Measurements from ENCODE around the gene PPP5C.

Gene PPP5C

GRCh38 chr19:46353730-46354528, 7.0 kb downstream of the PPP5C start:
- H3K27me3 ChIP-seq (ENCODE audit: control insufficient read depth, insufficient read depth, low read length), result no peaks in the 10 kb centered on the region
- peaks cover 3% of the 10 kb centered on the region for H3K4me1 ChIP-seq (ENCODE audit: control insufficient read depth, low read depth, low read length)
- H3K9ac ChIP-seq (ENCODE audit: low read length), result no peak overlapping the region
- H3K36me3 ChIP-seq (ENCODE audit: control insufficient read depth, low read depth, low read length), result peaks cover 39% of the 10 kb centered on the region
- H3K27ac ChIP-seq (ENCODE audit: low read length), result no peak overlapping the region
- no peaks in the 10 kb centered on the region for H3K9me3 ChIP-seq (ENCODE audit: control insufficient read depth, low read depth, low read length)
- no peak overlapping the region for H3K4me3 ChIP-seq (ENCODE audit: low read length)

DNA sequence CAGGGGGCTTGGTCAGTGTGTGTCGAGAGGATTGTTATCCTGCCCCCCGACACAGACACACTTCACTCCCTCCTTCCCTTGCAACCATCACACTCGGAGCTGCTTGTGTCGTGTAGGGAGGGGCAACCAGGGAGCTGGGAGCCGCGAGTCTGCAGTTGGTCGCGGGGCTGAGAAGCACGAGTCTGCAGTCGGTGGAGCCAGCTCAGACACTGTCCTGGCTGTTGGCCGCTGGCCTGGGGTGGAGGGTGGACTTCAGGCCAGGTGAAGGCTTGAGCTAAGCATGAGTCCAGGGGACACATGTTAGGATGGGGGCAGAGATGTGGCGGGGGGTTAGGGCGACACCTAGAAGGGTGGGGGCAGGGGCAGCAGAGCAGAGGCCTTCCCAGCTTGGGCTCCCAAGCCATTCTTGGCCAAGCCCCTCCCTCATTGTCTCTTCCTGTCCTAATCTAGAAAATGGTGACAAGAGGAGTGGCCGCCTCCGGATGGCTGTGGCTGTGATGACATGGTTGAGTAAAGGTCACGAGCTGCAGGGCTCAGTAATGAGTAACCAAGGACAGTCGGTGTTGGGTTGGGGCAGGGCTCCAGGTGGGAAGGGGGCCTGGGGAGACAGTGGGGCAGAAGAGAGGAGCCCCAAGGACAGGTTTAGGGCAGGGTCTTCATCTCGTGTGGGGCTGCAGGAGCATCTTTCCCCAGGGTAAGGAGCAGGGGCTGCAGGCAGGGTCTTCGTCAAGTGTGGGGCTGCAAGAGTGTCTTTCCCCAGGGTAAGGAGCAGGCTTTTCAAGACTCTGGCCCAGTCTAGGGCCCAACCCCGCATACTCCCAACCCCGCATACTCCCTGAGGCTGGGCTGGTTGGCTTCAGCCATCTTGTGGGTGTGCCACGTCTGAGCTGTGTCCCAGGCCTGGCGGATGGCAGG, 8.6 kb downstream of the PPP5C start:
- Histone ChIP-seq H3K4me3 (ENCODE audit: low read length) (no peak overlapping the region), H3K36me3 (ENCODE audit: control insufficient read depth, low read depth, low read length) (peaks cover 43% of the 10 kb centered on the region), H3K4me1 (ENCODE audit: control insufficient read depth, low read depth, low read length) (peaks cover 3% of the 10 kb centered on the region), H3K9me3 (ENCODE audit: control insufficient read depth, low read depth, low read length) (no peaks in the 10 kb centered on the region), H3K9ac (ENCODE audit: low read length) (no peak overlapping the region), H3K27ac (ENCODE audit: low read length) (no peak overlapping the region), H3K27me3 (ENCODE audit: control insufficient read depth, insufficient read depth, low read length) (no peaks in the 10 kb centered on the region)

GRCh38 chr19:46356149-46357055, 9.5 kb downstream of the PPP5C start:
- H3K4me3 ChIP-seq (ENCODE audit: low read length), result no peak overlapping the region
- H3K4me1 ChIP-seq (ENCODE audit: control insufficient read depth, low read depth, low read length), result no peaks in the 10 kb centered on the region
- no peak overlapping the region for H3K27ac ChIP-seq (ENCODE audit: low read length)
- H3K9me3 ChIP-seq (ENCODE audit: control insufficient read depth, low read depth, low read length), result no peaks in the 10 kb centered on the region
- peaks cover 43% of the 10 kb centered on the region for H3K36me3 ChIP-seq (ENCODE audit: control insufficient read depth, low read depth, low read length)
- H3K9ac ChIP-seq (ENCODE audit: low read length), result no peak overlapping the region
- no peaks in the 10 kb centered on the region for H3K27me3 ChIP-seq (ENCODE audit: control insufficient read depth, insufficient read depth, low read length)

- Histone ChIP-seq H3K36me3 (ENCODE audit: control insufficient read depth, low read depth, low read length) (peaks cover 43% of the 10 kb centered on the region), H3K27ac (ENCODE audit: low read length) (no peak overlapping the region), H3K4me3 (ENCODE audit: low read length) (no peak overlapping the region), H3K27me3 (ENCODE audit: control insufficient read depth, insufficient read depth, low read length) (no peaks in the 10 kb centered on the region), H3K4me1 (ENCODE audit: control insufficient read depth, low read depth, low read length) (no peaks in the 10 kb centered on the region), H3K9me3 (ENCODE audit: control insufficient read depth, low read depth, low read length) (no peaks in the 10 kb centered on the region), H3K9ac (ENCODE audit: low read length) (no peak overlapping the region)
These were observed 11.1 kb downstream of the PPP5C start for GRCh38 chr19:46357846-46358583.

- Histone ChIP-seq H3K4me1 (ENCODE audit: control insufficient read depth, low read depth, low read length) (peaks cover 4% of the 10 kb centered on the region), H3K27me3 (ENCODE audit: control insufficient read depth, insufficient read depth, low read length) (no peaks in the 10 kb centered on the region), H3K36me3 (ENCODE audit: control insufficient read depth, low read depth, low read length) (peaks cover 34% of the 10 kb centered on the region), H3K4me3 (ENCODE audit: low read length) (no peak overlapping the region), H3K9ac (ENCODE audit: low read length) (no peak overlapping the region), H3K27ac (ENCODE audit: low read length) (no peak overlapping the region), H3K9me3 (ENCODE audit: control insufficient read depth, low read depth, low read length) (no peaks in the 10 kb centered on the region)
These were observed 15.0 kb downstream of the PPP5C start for GRCh38 chr19:46361915-46362314.

DNA sequence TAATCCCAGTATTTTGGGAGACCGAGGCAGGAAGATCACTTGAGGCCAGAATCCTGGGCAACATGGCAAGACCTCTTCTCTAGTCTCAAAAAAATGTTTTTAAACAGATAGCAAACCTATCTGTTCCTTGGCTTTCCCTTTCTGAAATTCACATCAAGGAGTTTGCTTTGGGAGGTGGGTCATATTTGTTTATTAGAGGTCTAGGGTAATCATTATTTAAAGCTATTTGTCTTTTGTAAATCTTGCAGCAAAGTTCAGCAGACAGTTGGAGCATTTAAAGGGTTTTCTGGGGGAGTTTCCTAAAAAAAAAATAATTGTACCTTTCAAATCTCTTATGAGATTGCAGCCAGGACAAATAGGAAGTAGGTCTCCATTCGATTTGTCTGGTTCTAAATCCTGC, 17.5 kb downstream of the PPP5C start:
- Histone ChIP-seq H3K36me3 (ENCODE audit: control insufficient read depth, low read depth, low read length) (peaks cover 28% of the 10 kb centered on the region), H3K27ac (ENCODE audit: low read length) (no peak overlapping the region)

GRCh38 chr19:46365561-46365960, 18.7 kb downstream of the PPP5C start:
- Histone ChIP-seq H3K27me3 (ENCODE audit: control insufficient read depth, insufficient read depth, low read length) (no peaks in the 10 kb centered on the region), H3K9me3 (ENCODE audit: control insufficient read depth, low read depth, low read length) (no peaks in the 10 kb centered on the region), H3K27ac (ENCODE audit: low read length) (no peak overlapping the region), H3K4me3 (ENCODE audit: low read length) (no peak overlapping the region), H3K9ac (ENCODE audit: low read length) (no peak overlapping the region), H3K4me1 (ENCODE audit: control insufficient read depth, low read depth, low read length) (peaks cover 4% of the 10 kb centered on the region), H3K36me3 (ENCODE audit: control insufficient read depth, low read depth, low read length) (peaks cover 26% of the 10 kb centered on the region)

More for the DNA sequence above, 17.5 kb downstream of the PPP5C start:
- no peak overlapping the region for H3K9ac ChIP-seq (ENCODE audit: low read length)
- H3K9me3 ChIP-seq (ENCODE audit: control insufficient read depth, low read depth, low read length), result no peaks in the 10 kb centered on the region
- no peak overlapping the region for H3K4me3 ChIP-seq (ENCODE audit: low read length)
- H3K27me3 ChIP-seq (ENCODE audit: control insufficient read depth, insufficient read depth, low read length), result no peaks in the 10 kb centered on the region
- H3K4me1 ChIP-seq (ENCODE audit: control insufficient read depth, low read depth, low read length), result peaks cover 4% of the 10 kb centered on the region

- H3K27me3 ChIP-seq (ENCODE audit: control insufficient read depth, insufficient read depth, low read length), result no peaks in the 10 kb centered on the region
- H3K9me3 ChIP-seq (ENCODE audit: control insufficient read depth, low read depth, low read length), result no peaks in the 10 kb centered on the region
- H3K27ac ChIP-seq (ENCODE audit: low read length), result no peak overlapping the region
- no peak overlapping the region for H3K4me3 ChIP-seq (ENCODE audit: low read length)
- peaks cover 26% of the 10 kb centered on the region for H3K36me3 ChIP-seq (ENCODE audit: control insufficient read depth, low read depth, low read length)
- no peak overlapping the region for H3K9ac ChIP-seq (ENCODE audit: low read length)
- peaks cover 7% of the 10 kb centered on the region for H3K4me1 ChIP-seq (ENCODE audit: control insufficient read depth, low read depth, low read length)
These were observed 19.9 kb downstream of the PPP5C start for GRCh38 chr19:46366620-46367292.

DNA sequence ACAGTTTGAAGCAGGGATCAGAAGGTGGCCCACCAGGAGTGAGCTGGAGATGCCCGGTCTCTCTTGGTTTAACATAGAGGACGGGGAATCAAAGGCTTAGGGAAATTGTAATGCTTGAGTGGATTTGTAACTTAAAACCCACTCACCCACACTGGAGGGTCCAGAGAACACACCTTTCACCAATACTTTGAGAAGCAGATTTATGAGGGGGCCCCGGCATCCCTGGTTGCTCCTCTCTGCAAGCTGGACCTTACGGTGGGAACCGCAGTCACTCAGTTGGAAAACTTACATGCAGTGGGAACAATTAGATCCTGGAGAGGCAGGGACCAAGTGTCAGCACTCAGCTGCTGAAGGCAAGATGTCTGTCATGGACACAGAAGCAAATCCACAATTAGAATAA, 20.5 kb downstream of the PPP5C start:
- Histone ChIP-seq H3K9me3 (ENCODE audit: control insufficient read depth, low read depth, low read length) (no peaks in the 10 kb centered on the region), H3K4me3 (ENCODE audit: low read length) (no peak overlapping the region), H3K36me3 (ENCODE audit: control insufficient read depth, low read depth, low read length) (peaks cover 26% of the 10 kb centered on the region), H3K27me3 (ENCODE audit: control insufficient read depth, insufficient read depth, low read length) (no peaks in the 10 kb centered on the region), H3K9ac (ENCODE audit: low read length) (no peak overlapping the region), H3K27ac (ENCODE audit: low read length) (no peak overlapping the region), H3K4me1 (ENCODE audit: control insufficient read depth, low read depth, low read length) (peaks cover 11% of the 10 kb centered on the region)

- no peaks in the 10 kb centered on the region for H3K27me3 ChIP-seq (ENCODE audit: control insufficient read depth, insufficient read depth, low read length)
- H3K27ac ChIP-seq (ENCODE audit: low read length), result no peak overlapping the region
- H3K36me3 ChIP-seq (ENCODE audit: control insufficient read depth, low read depth, low read length), result peaks cover 26% of the 10 kb centered on the region
- peaks cover 17% of the 10 kb centered on the region for H3K4me1 ChIP-seq (ENCODE audit: control insufficient read depth, low read depth, low read length)
- H3K9me3 ChIP-seq (ENCODE audit: control insufficient read depth, low read depth, low read length), result no peaks in the 10 kb centered on the region
- H3K9ac ChIP-seq (ENCODE audit: low read length), result no peak overlapping the region
- H3K4me3 ChIP-seq (ENCODE audit: low read length), result no peak overlapping the region
These were observed 21.2 kb downstream of the PPP5C start for GRCh38 chr19:46368116-46368515.

Measured in iPS-18a (cell line).